ENCODE measurements around the gene CASD1.

DNA sequence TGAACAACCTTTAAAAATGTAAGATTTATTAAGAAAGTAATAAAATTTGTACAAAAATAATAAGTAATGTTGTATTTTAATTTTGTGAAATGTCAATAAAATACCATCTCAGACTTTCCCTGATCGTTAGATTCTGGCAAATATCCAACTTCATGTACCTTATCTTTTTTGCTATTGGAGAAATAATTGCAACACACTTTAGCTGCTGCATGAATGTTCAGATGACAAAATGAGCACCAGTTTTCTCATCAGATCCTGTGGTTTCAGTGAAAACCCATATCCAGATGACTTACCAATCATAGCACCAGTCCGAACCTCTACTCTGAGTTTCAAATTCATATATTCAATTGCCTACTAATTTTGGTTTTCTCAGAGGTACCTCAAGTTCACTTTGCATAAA is 69.9 kb downstream of the CASD1 start:
- TF ChIP-seq, protein P1, sequence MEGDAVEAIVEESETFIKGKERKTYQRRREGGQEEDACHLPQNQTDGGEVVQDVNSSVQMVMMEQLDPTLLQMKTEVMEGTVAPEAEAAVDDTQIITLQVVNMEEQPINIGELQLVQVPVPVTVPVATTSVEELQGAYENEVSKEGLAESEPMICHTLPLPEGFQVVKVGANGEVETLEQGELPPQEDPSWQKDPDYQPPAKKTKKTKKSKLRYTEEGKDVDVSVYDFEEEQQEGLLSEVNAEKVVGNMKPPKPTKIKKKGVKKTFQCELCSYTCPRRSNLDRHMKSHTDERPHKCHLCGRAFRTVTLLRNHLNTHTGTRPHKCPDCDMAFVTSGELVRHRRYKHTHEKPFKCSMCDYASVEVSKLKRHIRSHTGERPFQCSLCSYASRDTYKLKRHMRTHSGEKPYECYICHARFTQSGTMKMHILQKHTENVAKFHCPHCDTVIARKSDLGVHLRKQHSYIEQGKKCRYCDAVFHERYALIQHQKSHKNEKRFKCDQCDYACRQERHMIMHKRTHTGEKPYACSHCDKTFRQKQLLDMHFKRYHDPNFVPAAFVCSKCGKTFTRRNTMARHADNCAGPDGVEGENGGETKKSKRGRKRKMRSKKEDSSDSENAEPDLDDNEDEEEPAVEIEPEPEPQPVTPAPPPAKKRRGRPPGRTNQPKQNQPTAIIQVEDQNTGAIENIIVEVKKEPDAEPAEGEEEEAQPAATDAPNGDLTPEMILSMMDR (IDR thresholded peaks at IDR 0.05; ENCODE audit: low read length), result no peak
- no peak for TF ChIP-seq EZH2phosphoT487 (IDR thresholded peaks at IDR 0.05; ENCODE audit: low read length)

Measured in MM.1S (cell line).